ENCODE measurements around the gene PPFIBP1. TPM values are rescaled to one million over a fixed set of nuclear protein-coding genes. Genes with fewer than 3 reads are reported as not detected.

The PPFIBP1 gene
- total RNA-seq, 2 donors from 2014 or later: 98.5 to 213 TPM

GRCh38 chr12:27497446-27497845 is 26.6 kb upstream of the PPFIBP1 start:
- Histone ChIP-seq H3K27me3 (ENCODE audit: control insufficient read depth, insufficient read depth, low read length, poor library complexity, severe bottlenecking) (no peaks in the 10 kb centered on the region), H3K9ac (ENCODE audit: extremely low read depth, low read length, poor library complexity, severe bottlenecking) (no peak overlapping the region), H3K4me3 (ENCODE audit: low read length) (no peak overlapping the region), H3K27ac (ENCODE audit: low read depth, low read length) (no peak overlapping the region), H3K9me3 (ENCODE audit: control insufficient read depth, low read length) (peaks cover 4% of the 10 kb centered on the region), H3K4me1 (ENCODE audit: control insufficient read depth, insufficient read depth, low read length) (no peaks in the 10 kb centered on the region), H3K36me3 (ENCODE audit: control insufficient read depth, insufficient read depth, low read length) (no peaks in the 10 kb centered on the region)
- WGBS, 2 experiments (ENCODE audit: insufficient coverage in 1 of 2, insufficient read length in 1 of 2): 91 to 93% methylated on average over 2 to 3 of the region's 3 CpGs
- peaks cover 2% of the 10 kb centered on the region for H3K27me3 Mint-ChIP-seq (ENCODE audit: insufficient read depth)
- no peak for TF ChIP-seq CTCF (conservative IDR thresholded peaks at IDR 0.05)
- no peaks in the 10 kb centered on the region for H3K4me1 Mint-ChIP-seq
- DNase-seq: no peak
- H3K9me3 Mint-ChIP-seq: peaks cover 3% of the 10 kb centered on the region
- H3K27ac Mint-ChIP-seq: no peak overlapping the region
- H3K36me3 Mint-ChIP-seq (ENCODE audit: low read depth): no peaks in the 10 kb centered on the region
- no peak overlapping the region for H3K4me3 Mint-ChIP-seq

GRCh38 chr12:27498149-27498548 is 25.9 kb upstream of the PPFIBP1 start:
- H3K27me3 Mint-ChIP-seq (ENCODE audit: insufficient read depth): peaks cover under 1% of the 10 kb centered on the region
- Histone ChIP-seq H3K4me3 (ENCODE audit: low read length) (no peak overlapping the region), H3K4me1 (ENCODE audit: control insufficient read depth, insufficient read depth, low read length) (no peaks in the 10 kb centered on the region), H3K27ac (ENCODE audit: low read depth, low read length) (no peak overlapping the region), H3K27me3 (ENCODE audit: control insufficient read depth, insufficient read depth, low read length, poor library complexity, severe bottlenecking) (no peaks in the 10 kb centered on the region), H3K9me3 (ENCODE audit: control insufficient read depth, low read length) (peaks cover 4% of the 10 kb centered on the region), H3K9ac (ENCODE audit: extremely low read depth, low read length, poor library complexity, severe bottlenecking) (no peak overlapping the region), H3K36me3 (ENCODE audit: control insufficient read depth, insufficient read depth, low read length) (no peaks in the 10 kb centered on the region)
- TF ChIP-seq CTCF (conservative IDR thresholded peaks at IDR 0.05): no peak
- no peaks in the 10 kb centered on the region for H3K4me1 Mint-ChIP-seq
- H3K9me3 Mint-ChIP-seq: no peaks in the 10 kb centered on the region
- DNase-seq: no peak
- H3K27ac Mint-ChIP-seq: no peak overlapping the region
- no peak overlapping the region for H3K4me3 Mint-ChIP-seq
- 93 to 96% methylated on average over 3 to 4 of the region's 4 CpGs for WGBS, 2 experiments (ENCODE audit: insufficient coverage in 1 of 2, insufficient read length in 1 of 2)
- H3K36me3 Mint-ChIP-seq (ENCODE audit: low read depth): no peaks in the 10 kb centered on the region

GRCh38 chr12:27498761-27499160 is 25.2 kb upstream of the PPFIBP1 start:
- 87 to 89% methylated on average over 4 to 5 of the region's 5 CpGs for WGBS, 2 experiments (ENCODE audit: insufficient coverage in 1 of 2, insufficient read length in 1 of 2)
- Mint-ChIP-seq H3K4me3 (no peak overlapping the region), H3K27me3 (ENCODE audit: insufficient read depth) (no peaks in the 10 kb centered on the region), H3K4me1 (no peaks in the 10 kb centered on the region), H3K27ac (no peak overlapping the region), H3K9me3 (no peaks in the 10 kb centered on the region), H3K36me3 (ENCODE audit: low read depth) (no peaks in the 10 kb centered on the region)
- H3K36me3 ChIP-seq (ENCODE audit: control insufficient read depth, insufficient read depth, low read length): no peaks in the 10 kb centered on the region
- H3K9me3 ChIP-seq (ENCODE audit: control insufficient read depth, low read length): peaks cover 4% of the 10 kb centered on the region
- no peaks in the 10 kb centered on the region for H3K4me1 ChIP-seq (ENCODE audit: control insufficient read depth, insufficient read depth, low read length)
- H3K4me3 ChIP-seq (ENCODE audit: low read length): no peak overlapping the region
- DNase-seq: no peak
- H3K27ac ChIP-seq (ENCODE audit: low read depth, low read length): no peak overlapping the region
- no peak for TF ChIP-seq CTCF (conservative IDR thresholded peaks at IDR 0.05)
- no peak overlapping the region for H3K9ac ChIP-seq (ENCODE audit: extremely low read depth, low read length, poor library complexity, severe bottlenecking)
- H3K27me3 ChIP-seq (ENCODE audit: control insufficient read depth, insufficient read depth, low read length, poor library complexity, severe bottlenecking): no peaks in the 10 kb centered on the region
